Measurements from ENCODE around the gene SSBP3. TPM values are rescaled to one million over a fixed set of nuclear protein-coding genes. Genes with fewer than 3 reads are reported as not detected.

The SSBP3 gene
- polyA plus RNA-seq, 1 donor (not counting 4 experiments of a cell fraction or from before 2014, with no cell fraction given), result 16.9 TPM

DNA sequence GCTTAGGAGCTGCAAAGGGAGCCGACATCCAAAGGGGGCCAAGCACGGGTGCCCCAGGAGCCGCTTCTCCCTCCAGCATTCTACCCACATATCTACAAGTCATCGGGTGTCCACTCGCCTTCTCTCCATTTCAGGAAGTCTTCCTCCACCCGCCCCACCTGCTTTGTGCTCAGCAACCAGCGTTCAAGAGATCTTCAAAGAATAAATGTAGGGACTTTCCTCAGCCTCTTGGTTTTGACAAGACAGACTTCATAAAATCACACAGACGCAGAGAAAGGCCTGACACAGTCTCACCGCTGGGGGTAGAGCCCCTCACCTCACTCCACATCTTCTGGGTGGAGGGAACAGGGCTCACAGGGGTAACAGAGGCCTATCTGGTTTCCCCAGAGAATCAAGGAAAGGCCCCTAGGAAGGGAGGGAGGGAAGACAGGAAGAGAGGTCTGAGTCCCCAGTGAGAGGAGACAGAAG lies 49.5 kb downstream of the SSBP3 start:
- H3K9me1 ChIP-seq (ENCODE audit: control insufficient read depth, extremely low read depth, insufficient read depth, low read length), result no peaks in the 10 kb centered on the region
- no peak for TF ChIP-seq CTCF (optimal IDR thresholded peaks at IDR 0.05 in 1 of 3, IDR thresholded peaks at IDR 0.05 in 1 of 3, conservative IDR thresholded peaks at IDR 0.05 in 1 of 3; ENCODE audit: extremely low read depth in 1 of 3, insufficient read depth in 2 of 3, low read length in 3 of 3)
- no peak for TF ChIP-seq EZH2 (IDR thresholded peaks at IDR 0.05; ENCODE audit: low read length)
- no peak overlapping the region for H3K27ac ChIP-seq (ENCODE audit: control insufficient read depth, insufficient read depth, low read length)
- H3K9me3 ChIP-seq (ENCODE audit: control insufficient read depth, low read depth, low read length), result no peaks in the 10 kb centered on the region
- H3K4me2 ChIP-seq (ENCODE audit: control insufficient read depth, extremely low read depth, insufficient read depth, low read depth, low read length), result no peak overlapping the region
- no peaks in the 10 kb centered on the region for H3K79me2 ChIP-seq (ENCODE audit: control insufficient read depth, insufficient read depth, low read length)
- H4K20me1 ChIP-seq (ENCODE audit: control insufficient read depth, extremely low read depth, insufficient read depth, low read length), result no peaks in the 10 kb centered on the region
- DNase-seq (ENCODE audit: low read depth, low spot score) (no peak), FAIRE-seq (no peak)
- H3K4me1 ChIP-seq (ENCODE audit: control insufficient read depth, extremely low read depth, insufficient read depth, low read length), result no peaks in the 10 kb centered on the region
- H3K36me3 ChIP-seq (ENCODE audit: control insufficient read depth in 2 of 2, extremely low read depth in 1 of 2, insufficient read depth in 2 of 2, low read length in 2 of 2), result peaks cover 0 to 2% of the 10 kb centered on the region in 2 experiments
- H3K27me3 ChIP-seq (ENCODE audit: control insufficient read depth, extremely low read depth, insufficient read depth, low read length), result no peaks in the 10 kb centered on the region
- H2AFZ ChIP-seq (ENCODE audit: control insufficient read depth, low read length), result no peak overlapping the region
- dilution Hi-C loops (cut with MboI; ENCODE audit: extremely low pct_ligation_motif_present, low sequenced_read_pairs), result no loop called here
- no peak overlapping the region for H3K9ac ChIP-seq (ENCODE audit: control insufficient read depth, extremely low read depth, insufficient read depth, low read length)
- no peak overlapping the region for H3K4me3 ChIP-seq (ENCODE audit: control insufficient read depth in 2 of 3, extremely low read depth in 1 of 3, insufficient read depth in 2 of 3, low read depth in 1 of 3, low read length in 3 of 3)

DNA sequence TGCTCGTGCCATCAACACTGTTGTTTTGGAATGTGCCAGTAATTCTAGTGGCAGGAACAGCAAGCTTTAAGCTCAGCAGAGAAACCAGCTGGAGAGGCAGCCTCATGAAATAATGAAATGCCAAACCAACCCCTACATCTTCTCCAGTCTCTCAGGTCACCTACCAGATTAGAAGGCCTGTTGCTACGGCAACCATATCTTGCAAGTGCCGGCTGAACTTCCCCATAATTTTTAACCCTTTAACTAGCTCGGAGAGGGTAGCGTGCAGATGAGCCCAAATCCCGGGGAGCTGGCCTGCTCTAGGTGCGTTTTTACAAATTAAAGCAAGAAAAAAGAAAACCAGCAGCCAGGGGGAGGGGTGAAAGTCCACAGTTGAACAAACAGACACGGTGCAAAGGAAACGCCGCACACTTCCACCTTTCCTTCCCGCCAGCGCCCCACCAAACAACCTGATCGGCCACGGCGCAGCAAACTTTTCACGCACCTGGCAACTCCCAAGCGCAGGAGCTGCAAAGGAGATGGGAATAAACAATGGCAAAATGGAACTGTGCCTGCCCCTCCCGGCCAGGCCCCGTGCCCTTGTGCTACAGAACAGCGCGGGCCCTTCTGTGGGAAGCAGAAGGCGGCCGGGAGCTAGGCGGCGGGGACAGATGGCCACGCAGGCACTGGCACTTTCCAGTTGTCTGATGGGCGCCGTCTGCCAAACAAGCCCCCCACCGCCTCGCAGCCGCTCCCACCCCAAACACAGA lies 50.1 kb downstream of the SSBP3 start:
- Histone ChIP-seq H3K36me3 (ENCODE audit: control insufficient read depth in 2 of 2, extremely low read depth in 1 of 2, insufficient read depth in 2 of 2, low read length in 2 of 2) (peaks cover 0 to 2% of the 10 kb centered on the region in 2 experiments), H3K4me3 (ENCODE audit: control insufficient read depth in 2 of 3, extremely low read depth in 1 of 3, insufficient read depth in 2 of 3, low read depth in 1 of 3, low read length in 3 of 3) (no peak overlapping the region), H3K79me2 (ENCODE audit: control insufficient read depth, insufficient read depth, low read length) (no peaks in the 10 kb centered on the region), H3K4me2 (ENCODE audit: control insufficient read depth, extremely low read depth, insufficient read depth, low read depth, low read length) (no peak overlapping the region), H3K4me1 (ENCODE audit: control insufficient read depth, extremely low read depth, insufficient read depth, low read length) (no peaks in the 10 kb centered on the region), H3K9ac (ENCODE audit: control insufficient read depth, extremely low read depth, insufficient read depth, low read length) (no peak overlapping the region), H3K9me3 (ENCODE audit: control insufficient read depth, low read depth, low read length) (no peaks in the 10 kb centered on the region), H3K27me3 (ENCODE audit: control insufficient read depth, extremely low read depth, insufficient read depth, low read length) (no peaks in the 10 kb centered on the region), H2AFZ (ENCODE audit: control insufficient read depth, low read length) (no peak overlapping the region), H3K27ac (ENCODE audit: control insufficient read depth, insufficient read depth, low read length) (no peak overlapping the region), H3K9me1 (ENCODE audit: control insufficient read depth, extremely low read depth, insufficient read depth, low read length) (no peaks in the 10 kb centered on the region), H4K20me1 (ENCODE audit: control insufficient read depth, extremely low read depth, insufficient read depth, low read length) (no peaks in the 10 kb centered on the region)
- DNase-seq (ENCODE audit: low read depth, low spot score), result no peak
- FAIRE-seq, result no peak
- TF ChIP-seq EZH2 (IDR thresholded peaks at IDR 0.05; ENCODE audit: low read length) (no peak), CTCF (optimal IDR thresholded peaks at IDR 0.05 in 1 of 3, IDR thresholded peaks at IDR 0.05 in 1 of 3, conservative IDR thresholded peaks at IDR 0.05 in 1 of 3; ENCODE audit: extremely low read depth in 1 of 3, insufficient read depth in 2 of 3, low read length in 3 of 3) (no peak)
- dilution Hi-C loops (cut with MboI; ENCODE audit: extremely low pct_ligation_motif_present, low sequenced_read_pairs), result no loop called here
